ENCODE data around the gene CMKLR1. TPM values are rescaled to one million over a fixed set of nuclear protein-coding genes. Genes with fewer than 3 reads are reported as not detected.

CMKLR1 gene
- total RNA-seq, 1 donor from 2014 or later: 0.57 TPM

- H3K9me3 ChIP-seq (ENCODE audit: insufficient read depth, low read depth, low read length): no peaks in the 10 kb centered on the region
- no peak overlapping the region for H3K4me3 ChIP-seq (ENCODE audit: insufficient read depth, low read depth, low read length)
- no peaks in the 10 kb centered on the region for H3K79me2 ChIP-seq (ENCODE audit: insufficient read depth, low read length)
- H3K9ac ChIP-seq (ENCODE audit: low read length): no peak overlapping the region
- peaks cover 8% of the 10 kb centered on the region for H3K9me3 Mint-ChIP-seq (ENCODE audit: unreplicated experiment)
- no peaks in the 10 kb centered on the region for H3K36me3 ChIP-seq (ENCODE audit: insufficient read depth, low read length)
- no peak overlapping the region for H3K27ac Mint-ChIP-seq (ENCODE audit: unreplicated experiment)
- peaks cover 19% of the 10 kb centered on the region for H3K27me3 ChIP-seq (ENCODE audit: insufficient read depth, low read length)
- H3K4me2 ChIP-seq (ENCODE audit: low read length): no peak overlapping the region
- peaks cover 60% of the 10 kb centered on the region for H3K27me3 Mint-ChIP-seq (ENCODE audit: low read depth, unreplicated experiment)
- no peak overlapping the region for H2AFZ ChIP-seq (ENCODE audit: low read depth, low read length)
- DNase-seq (ENCODE audit: low read depth) (no peak), FAIRE-seq (no peak)
- no peaks in the 10 kb centered on the region for H3K4me1 ChIP-seq (ENCODE audit: insufficient read depth, low read length)
- peaks cover 14% of the 10 kb centered on the region for H3K4me1 Mint-ChIP-seq (ENCODE audit: low read depth, unreplicated experiment)
- H4K20me1 ChIP-seq (ENCODE audit: insufficient read depth, low read length): no peaks in the 10 kb centered on the region
- H3K4me3 Mint-ChIP-seq (ENCODE audit: unreplicated experiment): no peak overlapping the region
- H3K36me3 Mint-ChIP-seq (ENCODE audit: low read depth, unreplicated experiment): peaks cover 3% of the 10 kb centered on the region
- TF ChIP-seq EZH2 (IDR thresholded peaks at IDR 0.05; ENCODE audit: insufficient read depth, low read length): no peak
- TF ChIP-seq CTCF (IDR thresholded peaks at IDR 0.05; ENCODE audit: insufficient read depth, low read depth, low read length): no peak
- H3K27ac ChIP-seq (ENCODE audit: low read depth, low read length): no peak overlapping the region
Observed at GRCh38 chr12:108321688-108322087, 17.4 kb downstream of the CMKLR1 start.

DNA sequence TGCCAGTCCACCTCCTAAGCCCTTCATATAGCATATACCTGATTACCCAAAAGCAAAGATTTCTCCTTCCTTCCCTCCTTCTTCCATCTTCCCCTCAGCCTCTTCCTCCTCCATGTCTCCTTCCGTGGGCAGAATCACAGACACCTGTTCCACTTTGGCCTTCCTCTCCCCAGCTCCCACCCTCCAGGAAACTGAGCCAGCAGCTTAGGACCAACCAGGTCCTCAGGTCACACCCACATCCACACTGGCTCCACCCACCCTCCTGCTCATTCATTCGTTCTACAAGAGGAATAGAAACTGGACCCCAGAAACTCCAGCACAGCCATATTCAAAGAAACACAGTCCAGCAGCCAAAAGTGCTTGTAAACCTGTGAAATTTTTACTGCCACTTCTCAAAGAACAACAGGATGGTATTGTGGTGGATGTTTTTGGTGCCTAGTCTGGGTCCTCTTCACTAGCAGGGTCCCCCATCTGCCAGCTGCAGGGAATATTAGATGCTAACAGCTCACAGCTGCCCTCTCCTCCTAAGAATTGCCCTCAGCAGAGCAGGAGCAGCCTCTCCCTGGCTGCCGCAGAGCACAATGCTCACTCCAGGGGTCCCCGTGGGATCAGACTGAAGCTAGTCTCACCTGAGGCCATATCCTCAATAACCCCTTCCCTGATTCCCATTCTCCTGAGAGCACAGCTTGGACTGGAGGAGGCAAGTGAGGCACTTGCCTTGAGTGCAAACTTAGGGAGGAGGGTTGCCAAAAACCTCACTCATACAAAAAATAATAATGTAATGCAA lies 18.4 kb downstream of the CMKLR1 start:
- DNase-seq (ENCODE audit: low read depth) (no peak), FAIRE-seq (no peak)
- Histone ChIP-seq H4K20me1 (ENCODE audit: insufficient read depth, low read length) (no peaks in the 10 kb centered on the region), H3K27me3 (ENCODE audit: insufficient read depth, low read length) (peaks cover 19% of the 10 kb centered on the region), H3K4me1 (ENCODE audit: insufficient read depth, low read length) (no peaks in the 10 kb centered on the region), H3K9ac (ENCODE audit: low read length) (no peak overlapping the region), H2AFZ (ENCODE audit: low read depth, low read length) (no peak overlapping the region), H3K4me3 (ENCODE audit: insufficient read depth, low read depth, low read length) (no peak overlapping the region), H3K27ac (ENCODE audit: low read depth, low read length) (no peak overlapping the region), H3K9me3 (ENCODE audit: insufficient read depth, low read depth, low read length) (no peaks in the 10 kb centered on the region), H3K79me2 (ENCODE audit: insufficient read depth, low read length) (no peaks in the 10 kb centered on the region), H3K36me3 (ENCODE audit: insufficient read depth, low read length) (no peaks in the 10 kb centered on the region), H3K4me2 (ENCODE audit: low read length) (no peak overlapping the region)
- TF ChIP-seq EZH2 (IDR thresholded peaks at IDR 0.05; ENCODE audit: insufficient read depth, low read length) (no peak), CTCF (IDR thresholded peaks at IDR 0.05; ENCODE audit: insufficient read depth, low read depth, low read length) (no peak)
- peaks cover 14% of the 10 kb centered on the region for H3K4me1 Mint-ChIP-seq (ENCODE audit: low read depth, unreplicated experiment)
- peaks cover 57% of the 10 kb centered on the region for H3K27me3 Mint-ChIP-seq (ENCODE audit: low read depth, unreplicated experiment)
- peaks cover 8% of the 10 kb centered on the region for H3K9me3 Mint-ChIP-seq (ENCODE audit: unreplicated experiment)
- no peak overlapping the region for H3K27ac Mint-ChIP-seq (ENCODE audit: unreplicated experiment)
- no peak overlapping the region for H3K4me3 Mint-ChIP-seq (ENCODE audit: unreplicated experiment)
- peaks cover 3% of the 10 kb centered on the region for H3K36me3 Mint-ChIP-seq (ENCODE audit: low read depth, unreplicated experiment)
